Trophoblast cell (in vitro differentiated cells and primary cell): ENCODE results near the gene NHLRC3.
A peak's percentile ranks its signal among the peaks of the same experiment; 100 is the strongest.
"Not testable (repeated sequence)": the region's sequence is repeated elsewhere in the genome, so short reads cannot be mapped to it uniquely, and the experiment has no call there.

Source experiments
- DNase-seq, 2 donors: peaks; one replicate each; pipeline ENCODE4 v3.0.0-alpha.2; 2016
- H2AFZ ChIP-seq: 2 replicates; pipeline ENCODE4 v1.6.1; 2013; ENCODE audit warnings: low read length, moderate library complexity, mild to moderate bottlenecking; ENCODE audit not compliant: insufficient read depth, poor library complexity
- H2AK5ac ChIP-seq: 2 replicates; pipeline ENCODE4 v1.6.1; 2013; ENCODE audit warnings: mild to moderate bottlenecking, low read length
- H2BK120ac ChIP-seq: 2 replicates; pipeline ENCODE4 v1.6.1; 2013; ENCODE audit warnings: low read length, mild to moderate bottlenecking, moderate library complexity; ENCODE audit not compliant: insufficient read depth, poor library complexity
- H2BK12ac ChIP-seq: 2 replicates; pipeline ENCODE4 v1.6.1; 2013; ENCODE audit warnings: mild to moderate bottlenecking, low read length, moderate library complexity
- H2BK5ac ChIP-seq: 2 replicates; pipeline ENCODE4 v1.6.1; 2013; ENCODE audit warnings: low read length, low read depth, moderate library complexity, mild to moderate bottlenecking; ENCODE audit not compliant: poor library complexity
- H3K14ac ChIP-seq: 2 replicates; pipeline ENCODE4 v1.6.1; 2013; ENCODE audit warnings: mild to moderate bottlenecking, low read length
- H3K18ac ChIP-seq: 2 replicates; pipeline ENCODE4 v1.6.1; 2013; ENCODE audit warnings: mild to moderate bottlenecking, low read length
- H3K23ac ChIP-seq: 2 replicates; pipeline ENCODE4 v1.6.1; 2013; ENCODE audit warnings: low read length
- H3K27ac ChIP-seq: 2 replicates; pipeline ENCODE4 v1.5.1; 2013; ENCODE audit warnings: low read depth, mild to moderate bottlenecking, inconsistent platforms, low read length, moderate library complexity
- H3K27me3 ChIP-seq: 2 replicates; pipeline ENCODE4 v1.6.1; 2013; ENCODE audit warnings: inconsistent platforms, mild to moderate bottlenecking, low read length, moderate library complexity; ENCODE audit not compliant: insufficient read depth
- H3K36me3 ChIP-seq, 2 experiments: 1 replicate in 1 of 2; 2 replicates in 1 of 2; pipeline ENCODE4 v1.6.1; 2013; ENCODE audit warnings: low read length in 2 of 2, mild to moderate bottlenecking in 2 of 2, moderate library complexity in 1 of 2; ENCODE audit not compliant: insufficient read depth in 2 of 2, control insufficient read depth in 1 of 2
- H3K4ac ChIP-seq: 2 replicates; pipeline ENCODE4 v1.6.1; 2013; ENCODE audit warnings: low read depth, mild to moderate bottlenecking, low read length, moderate library complexity
- H3K4me1 ChIP-seq, 2 experiments: 1 replicate in 1 of 2; 2 replicates in 1 of 2; pipeline ENCODE4 v1.6.1; 2013; ENCODE audit warnings: low read length in 2 of 2, mild to moderate bottlenecking in 2 of 2, moderate library complexity in 1 of 2; ENCODE audit not compliant: insufficient read depth in 2 of 2, control insufficient read depth in 1 of 2
- H3K4me2 ChIP-seq: 2 replicates; pipeline ENCODE4 v1.6.1; 2013; ENCODE audit warnings: inconsistent platforms, mild to moderate bottlenecking, low read length, moderate library complexity
- H3K4me3 ChIP-seq: 2 replicates; pipeline ENCODE4 v1.5.1; 2013; ENCODE audit warnings: mild to moderate bottlenecking, low read depth, low read length, inconsistent platforms
- H3K79me1 ChIP-seq: one replicate; pipeline ENCODE4 v1.6.1; 2013; ENCODE audit warnings: low read length
- H3K79me2 ChIP-seq: 2 replicates; pipeline ENCODE4 v1.6.1; 2013; ENCODE audit warnings: low read length, mild to moderate bottlenecking; ENCODE audit not compliant: control insufficient read depth, insufficient read depth, poor library complexity
- H3K9ac ChIP-seq: 2 replicates; pipeline ENCODE4 v1.6.1; 2013; ENCODE audit warnings: mild to moderate bottlenecking, low read length
- H3K9me3 ChIP-seq: 2 replicates; pipeline ENCODE4 v1.6.1; 2013; ENCODE audit warnings: low read depth, mild to moderate bottlenecking, control low read depth, inconsistent platforms, low read length; ENCODE audit not compliant: insufficient read depth
- H4K12ac ChIP-seq: 2 replicates; pipeline ENCODE4 v1.6.1; 2013; ENCODE audit warnings: low read depth, mild to moderate bottlenecking, low read length, moderate library complexity
- H4K8ac ChIP-seq: 2 replicates; pipeline ENCODE4 v1.6.1; 2013; ENCODE audit warnings: low read depth, mild to moderate bottlenecking, low read length, moderate library complexity
- H4K91ac ChIP-seq: one replicate; pipeline ENCODE4 v1.6.1; 2013; ENCODE audit warnings: low read depth, mild to moderate bottlenecking, low read length, moderate library complexity
- WGBS: extraction: QIAGEN DNeasy Blood & Tissue Kit; methylation state at CpG from one replicate; pipeline ENCODE4 v1.1.7; 2013; ENCODE audit warnings: missing lambda C conversion rate; ENCODE audit not compliant: insufficient read length, insufficient coverage; ENCODE audit errors: extremely low coverage; 5-methylcytosine and 5-hydroxymethylcytosine counted together

The NHLRC3 gene

DNA sequence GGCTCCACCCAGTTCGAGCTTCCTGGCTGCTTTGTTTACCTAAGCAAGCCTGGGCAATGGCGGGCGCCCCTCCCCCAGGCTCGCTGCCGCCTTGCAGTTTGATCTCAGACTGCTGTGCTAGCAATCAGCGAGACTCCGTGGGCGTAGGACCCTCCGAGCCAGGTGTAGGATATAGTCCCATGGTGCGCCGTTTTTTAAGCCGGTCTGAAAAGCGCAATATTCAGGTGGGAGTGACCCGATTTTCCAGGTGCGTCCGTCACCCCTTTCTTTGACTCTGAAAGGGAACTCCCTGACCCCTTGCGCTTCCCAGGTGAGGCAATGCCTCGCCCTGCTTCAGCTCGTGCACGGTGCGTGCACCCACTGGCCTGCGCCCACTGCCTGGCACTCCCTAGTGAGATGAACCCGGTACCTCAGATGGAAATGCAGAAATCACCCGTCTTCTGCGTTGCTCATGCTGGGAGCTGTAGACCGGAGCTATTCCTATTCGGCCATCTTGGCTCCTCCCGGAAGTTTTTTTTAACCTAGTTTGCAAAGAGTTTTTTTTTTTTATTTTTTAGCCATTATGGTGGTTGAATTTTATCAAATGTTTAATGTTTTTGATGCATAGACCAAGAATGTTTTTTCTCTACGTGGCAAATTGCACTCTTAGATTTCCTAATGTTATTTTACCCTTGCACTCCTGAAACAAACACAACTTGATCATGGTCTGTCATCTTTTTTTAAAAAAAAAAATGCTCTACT, 31.7 kb upstream of the NHLRC3 start:
- H2AFZ ChIP-seq, H3K27me3 ChIP-seq, H2AK5ac ChIP-seq, H3K4me2 ChIP-seq, H3K9me3 ChIP-seq, H3K36me3 ChIP-seq, H2BK120ac ChIP-seq, H4K12ac ChIP-seq, H4K91ac ChIP-seq, DNase-seq, H2BK12ac ChIP-seq, H2BK5ac ChIP-seq, H3K23ac ChIP-seq, H3K9ac ChIP-seq, H3K79me1 ChIP-seq, H3K79me2 ChIP-seq, H3K27ac ChIP-seq, H3K18ac ChIP-seq, H3K4ac ChIP-seq, H4K8ac ChIP-seq, H3K4me1 ChIP-seq, H3K4me3 ChIP-seq, H3K14ac ChIP-seq: not testable (repeated sequence)
- WGBS: no CpG with 5 or more reads among the region's 29 CpGs

DNA sequence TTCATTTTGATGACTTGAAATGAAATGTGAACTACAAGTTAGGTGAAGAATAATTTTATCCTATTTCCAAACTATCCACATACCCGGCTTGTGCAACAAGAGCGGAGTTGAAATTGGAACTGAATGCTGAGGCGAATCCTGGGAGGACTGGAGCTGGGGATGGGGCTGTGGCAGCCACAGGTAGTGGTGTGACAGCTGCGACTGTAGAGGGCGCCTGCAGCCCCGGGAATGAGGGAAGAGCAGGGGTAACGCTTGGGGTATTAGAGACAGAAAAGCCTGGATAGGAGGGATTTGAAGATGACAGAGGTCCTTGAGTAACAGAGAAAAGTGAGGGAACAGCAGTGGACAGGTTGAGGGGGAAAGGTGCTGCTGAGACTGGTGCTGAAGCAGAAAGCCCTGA, 25.6 kb upstream of the NHLRC3 start:
- H3K4ac ChIP-seq: no peak overlapping the region
- no peak overlapping the region for H2AK5ac ChIP-seq
- no peak overlapping the region for H3K18ac ChIP-seq
- H3K9ac ChIP-seq: no peak overlapping the region
- no peak overlapping the region for H3K4me3 ChIP-seq
- no peak overlapping the region for H2BK5ac ChIP-seq
- H3K4me2 ChIP-seq: no peak overlapping the region
- no peak overlapping the region for H4K91ac ChIP-seq
- H3K14ac ChIP-seq: no peak overlapping the region
- no peaks in the 10 kb centered on the region for H3K79me1 ChIP-seq
- no peaks in the 10 kb centered on the region for H3K4me1 ChIP-seq
- H4K8ac ChIP-seq: no peak overlapping the region
- no peak overlapping the region for H3K23ac ChIP-seq
- no peak overlapping the region for H4K12ac ChIP-seq
- no peaks in the 10 kb centered on the region for H3K9me3 ChIP-seq
- H2BK120ac ChIP-seq: no peak overlapping the region
- no peaks in the 10 kb centered on the region for H3K79me2 ChIP-seq
- WGBS: no CpG with 5 or more reads among the region's 7 CpGs
- peak in 1 of 2 donors; percentile 7 for DNase-seq
- H3K36me3 ChIP-seq: peaks cover 23 to 36% of the 10 kb centered on the region in 2 experiments
- no peaks in the 10 kb centered on the region for H3K27me3 ChIP-seq
- H2BK12ac ChIP-seq: no peak overlapping the region
- no peak overlapping the region for H3K27ac ChIP-seq
- H2AFZ ChIP-seq: no peak overlapping the region

- H4K91ac ChIP-seq: no peak overlapping the region
- DNase-seq: no peak
- no peak overlapping the region for H3K4me2 ChIP-seq
- H3K79me1 ChIP-seq: no peaks in the 10 kb centered on the region
- H3K79me2 ChIP-seq: no peaks in the 10 kb centered on the region
- H3K36me3 ChIP-seq: peaks cover 25 to 41% of the 10 kb centered on the region in 2 experiments
- H3K4ac ChIP-seq: no peak overlapping the region
- no peak overlapping the region for H2AK5ac ChIP-seq
- H3K18ac ChIP-seq: no peak overlapping the region
- H4K8ac ChIP-seq: no peak overlapping the region
- H3K27me3 ChIP-seq: no peaks in the 10 kb centered on the region
- no peak overlapping the region for H3K23ac ChIP-seq
- no CpG with 5 or more reads among the region's 5 CpGs for WGBS
- no peaks in the 10 kb centered on the region for H3K4me1 ChIP-seq
- no peaks in the 10 kb centered on the region for H3K9me3 ChIP-seq
- H3K27ac ChIP-seq: no peak overlapping the region
- no peak overlapping the region for H2AFZ ChIP-seq
- H2BK5ac ChIP-seq: no peak overlapping the region
- H4K12ac ChIP-seq: no peak overlapping the region
- no peak overlapping the region for H3K9ac ChIP-seq
- H3K4me3 ChIP-seq: no peak overlapping the region
- H2BK120ac ChIP-seq: no peak overlapping the region
- no peak overlapping the region for H3K14ac ChIP-seq
- no peak overlapping the region for H2BK12ac ChIP-seq
Observed at GRCh38 chr13:39013462-39013861, 24.8 kb upstream of the NHLRC3 start.

DNA sequence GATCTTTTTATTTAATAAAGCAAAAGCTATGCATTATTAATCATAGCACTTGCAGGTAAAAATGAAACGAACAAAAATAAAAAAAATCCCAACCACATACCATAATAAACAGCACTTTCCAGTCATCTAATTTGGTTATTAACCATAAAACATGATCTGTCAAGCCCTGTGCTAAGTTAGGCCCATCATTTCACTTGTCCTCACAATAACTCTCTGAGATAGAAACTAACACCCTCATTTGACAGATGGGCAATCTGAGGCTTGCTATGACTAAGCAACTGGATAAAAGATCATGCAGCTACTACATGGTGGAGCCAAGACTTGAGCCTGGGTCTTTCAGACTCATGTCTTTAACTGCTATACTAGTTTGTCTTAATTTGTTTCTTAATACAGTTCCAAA, 22.2 kb upstream of the NHLRC3 start:
- H3K9ac ChIP-seq: no peak overlapping the region
- H3K18ac ChIP-seq: no peak overlapping the region
- no peak overlapping the region for H2AK5ac ChIP-seq
- DNase-seq: no peak
- no CpG with 5 or more reads among the region's 1 CpG for WGBS
- no peak overlapping the region for H4K91ac ChIP-seq
- no peak overlapping the region for H3K4me2 ChIP-seq
- H4K8ac ChIP-seq: no peak overlapping the region
- H3K36me3 ChIP-seq: peaks cover 25 to 41% of the 10 kb centered on the region in 2 experiments
- no peak overlapping the region for H2BK5ac ChIP-seq
- H3K27ac ChIP-seq: no peak overlapping the region
- H3K79me2 ChIP-seq: no peaks in the 10 kb centered on the region
- no peaks in the 10 kb centered on the region for H3K9me3 ChIP-seq
- H3K14ac ChIP-seq: no peak overlapping the region
- H4K12ac ChIP-seq: no peak overlapping the region
- no peaks in the 10 kb centered on the region for H3K79me1 ChIP-seq
- H3K27me3 ChIP-seq: no peaks in the 10 kb centered on the region
- no peak overlapping the region for H3K4ac ChIP-seq
- H3K4me3 ChIP-seq: no peak overlapping the region
- no peak overlapping the region for H3K23ac ChIP-seq
- no peak overlapping the region for H2BK120ac ChIP-seq
- no peaks in the 10 kb centered on the region for H3K4me1 ChIP-seq
- H2AFZ ChIP-seq: no peak overlapping the region
- H2BK12ac ChIP-seq: no peak overlapping the region
